HT1080 (cell line): ENCODE results near the gene DSP. TPM values are rescaled to one million over a fixed set of nuclear protein-coding genes. Genes with fewer than 3 reads are reported as not detected.

Experiments
- DNase-seq: peaks from one replicate; pipeline ENCODE4 v3.0.0-alpha.2; 2015; ENCODE audit warnings: low read depth
- total RNA-seq: library from RNA; depleted of rRNA; stranded (reverse); fragments of >200 nt; shearing (Covaris generic); gene quantifications from 2 replicates; pipeline ENCODE4 v1.2.3, GENCODE V29; 2014

The DSP gene
- total RNA-seq, 1 experiment from 2014 or later, result 4.3 TPM

GRCh38 chr6:7534192-7534591 is 7.3 kb upstream of the DSP start:
- no peak for DNase-seq

GRCh38 chr6:7535498-7535897 is 6.0 kb upstream of the DSP start:
- DNase-seq, result peak; percentile 18

- no peak for DNase-seq
These were observed 3.8 kb upstream of the DSP start for GRCh38 chr6:7537565-7538174.

GRCh38 chr6:7538484-7538883 is 3.0 kb upstream of the DSP start:
- DNase-seq, result no peak

DNA sequence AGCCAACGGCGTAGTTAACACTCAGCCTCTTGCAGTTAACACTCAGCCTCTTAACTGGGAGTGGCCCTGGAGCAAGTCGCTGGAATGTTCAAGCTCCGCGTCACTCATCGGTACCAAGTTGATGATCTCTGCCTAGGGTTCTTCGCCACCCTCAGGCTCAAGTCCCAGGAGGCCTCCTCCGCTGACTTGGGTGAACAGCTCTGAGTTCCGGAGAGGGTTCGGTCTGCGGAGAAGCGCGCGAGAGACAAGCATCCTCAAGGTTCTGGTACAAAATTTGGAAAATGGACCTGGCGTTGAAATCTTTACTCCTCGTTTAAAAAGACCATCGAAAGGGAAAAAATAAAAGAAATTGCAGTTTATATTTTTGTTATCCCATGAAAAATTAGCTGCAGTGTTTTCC is 876 bp upstream of the DSP start:
- DNase-seq, result no peak

- DNase-seq, result no peak
These were observed 798 bp downstream of the DSP start for GRCh38 chr6:7542065-7542873.

DNA sequence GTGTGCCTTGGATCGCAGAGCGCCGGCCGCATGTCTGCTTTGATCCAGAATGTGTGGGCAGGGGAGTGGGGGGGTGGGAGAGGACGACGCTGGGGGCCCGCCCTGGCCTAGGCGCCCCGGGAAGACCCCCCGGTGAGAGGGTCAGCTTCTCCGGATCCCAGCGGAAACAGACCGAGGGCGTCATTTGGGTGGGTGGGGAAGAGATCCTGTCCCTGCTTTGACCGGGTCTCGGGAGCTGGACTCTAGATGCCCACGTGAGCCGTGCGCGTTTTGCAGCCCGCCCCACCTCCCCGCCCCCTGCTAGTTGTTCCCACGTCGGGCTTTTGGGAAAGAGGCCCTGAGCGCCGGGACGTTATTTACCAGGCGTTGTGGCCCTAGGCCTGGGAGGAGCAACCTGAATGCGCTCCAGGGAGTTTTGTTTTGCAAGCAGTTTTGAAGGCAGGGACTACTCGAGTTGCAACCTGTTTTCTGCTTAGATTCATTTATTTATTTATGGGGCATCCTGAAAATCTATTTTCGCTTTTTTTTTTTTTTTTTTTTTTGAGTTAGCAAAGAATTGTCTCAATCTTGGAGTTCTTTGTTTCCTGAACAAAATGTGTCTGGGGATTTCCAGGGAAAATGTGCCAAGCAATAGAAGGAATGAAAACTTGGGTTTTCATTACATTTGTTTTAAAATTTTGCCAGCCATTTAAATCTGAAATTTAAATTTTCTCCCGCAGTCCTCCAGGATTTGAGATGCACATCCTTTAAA is 1.6 kb downstream of the DSP start:
- no peak for DNase-seq

- DNase-seq, result no peak
These were observed 2.4 kb downstream of the DSP start for GRCh38 chr6:7543789-7544424.

DNA sequence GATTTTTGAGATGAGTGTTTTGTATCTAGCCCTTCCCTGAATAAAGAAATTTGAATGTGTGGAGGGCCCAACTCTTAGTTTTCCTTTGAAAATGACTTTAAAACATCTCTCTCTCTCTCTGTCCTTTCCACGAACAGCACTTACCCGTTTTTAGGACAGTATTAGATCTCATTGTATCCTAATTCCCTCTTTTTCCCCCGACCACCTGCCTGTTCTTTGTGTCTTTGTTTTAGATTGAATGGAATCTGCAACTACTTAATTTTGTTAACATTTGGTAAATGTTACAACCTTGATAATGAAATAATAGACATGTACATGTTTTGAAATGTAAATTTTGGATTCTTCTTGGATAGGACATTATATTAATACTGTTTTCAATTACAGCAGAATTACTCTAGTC is 3.1 kb downstream of the DSP start:
- DNase-seq, result no peak

GRCh38 chr6:7545316-7546019 is 4.0 kb downstream of the DSP start:
- no peak for DNase-seq

DNA sequence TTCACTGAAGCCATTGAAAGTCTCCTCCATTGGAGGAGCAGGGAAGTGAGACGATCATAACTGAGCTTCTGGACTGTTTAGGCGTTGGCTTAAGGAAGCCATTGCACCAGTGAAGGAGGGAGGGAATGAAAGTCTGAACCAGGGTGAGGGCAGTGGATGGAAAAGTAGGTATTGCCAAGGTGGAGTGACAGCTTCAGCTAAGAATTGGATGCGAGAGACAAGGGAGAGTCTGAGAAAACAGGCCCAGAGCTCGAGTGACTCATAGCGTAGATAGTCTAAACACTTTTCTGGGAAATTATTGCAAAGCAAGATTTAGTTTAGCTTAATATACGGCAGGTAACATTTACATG is 4.5 kb downstream of the DSP start:
- DNase-seq, result no peak

- no peak for DNase-seq
These were observed 4.9 kb downstream of the DSP start for GRCh38 chr6:7546383-7546782.

DNA sequence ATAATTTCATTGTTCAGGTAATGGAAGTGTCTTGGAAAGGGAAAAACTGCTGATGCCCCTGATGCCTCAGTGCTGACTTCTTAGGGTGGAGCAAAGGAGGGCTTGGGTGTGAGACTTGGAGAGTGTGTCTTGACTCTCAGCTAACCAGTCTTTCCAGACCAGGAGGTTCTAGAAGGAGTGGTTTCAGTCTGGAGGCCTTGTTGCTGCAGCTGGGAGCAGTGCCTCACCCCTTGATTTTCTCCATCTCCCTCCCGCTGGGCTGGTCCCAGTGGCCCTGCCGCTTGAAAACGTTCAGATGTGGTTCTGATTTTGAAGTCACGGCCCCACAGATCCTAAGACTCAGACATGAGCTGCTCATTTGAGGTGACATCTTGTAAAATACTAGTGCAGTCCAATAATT is 5.4 kb downstream of the DSP start:
- no peak for DNase-seq

- DNase-seq, result no peak
These were observed 5.8 kb downstream of the DSP start for GRCh38 chr6:7547315-7547714.

GRCh38 chr6:7550433-7550801 is 8.9 kb downstream of the DSP start:
- DNase-seq, result no peak

DNA sequence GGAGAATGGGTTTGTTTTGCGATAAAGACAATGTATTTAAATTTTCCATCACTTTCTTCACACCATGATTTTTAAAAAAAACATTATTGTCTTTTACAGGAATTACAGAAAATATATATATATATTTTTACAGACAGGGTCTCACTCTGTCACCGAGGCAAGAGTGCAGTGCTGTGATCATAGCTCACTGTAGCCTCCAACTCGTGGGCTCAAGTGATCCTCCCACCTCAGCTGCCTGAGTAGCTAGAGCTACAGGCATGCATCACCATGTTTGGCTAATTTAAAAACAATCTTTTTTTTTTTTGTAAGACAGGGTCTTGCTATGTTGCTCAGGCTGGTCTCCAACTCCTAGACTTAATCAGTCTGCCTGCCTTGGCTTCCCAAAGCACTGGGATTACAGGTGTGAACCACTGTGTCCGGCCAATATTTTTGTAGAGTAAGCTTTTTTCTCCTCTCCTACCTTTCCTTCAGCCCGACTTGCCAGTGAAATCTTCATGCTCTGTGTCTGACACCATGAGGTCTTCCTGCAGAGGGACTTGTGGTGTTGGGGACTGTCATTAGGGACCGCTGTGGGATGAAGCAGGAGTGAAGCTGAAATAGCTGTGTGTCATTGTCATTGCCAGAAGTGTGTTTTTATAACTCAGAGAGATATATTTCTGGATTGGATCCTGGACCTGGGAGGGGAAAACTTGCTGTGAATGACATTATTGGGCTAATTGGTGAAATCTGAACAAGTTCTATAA is 13.2 kb downstream of the DSP start:
- DNase-seq, result no peak

DNA sequence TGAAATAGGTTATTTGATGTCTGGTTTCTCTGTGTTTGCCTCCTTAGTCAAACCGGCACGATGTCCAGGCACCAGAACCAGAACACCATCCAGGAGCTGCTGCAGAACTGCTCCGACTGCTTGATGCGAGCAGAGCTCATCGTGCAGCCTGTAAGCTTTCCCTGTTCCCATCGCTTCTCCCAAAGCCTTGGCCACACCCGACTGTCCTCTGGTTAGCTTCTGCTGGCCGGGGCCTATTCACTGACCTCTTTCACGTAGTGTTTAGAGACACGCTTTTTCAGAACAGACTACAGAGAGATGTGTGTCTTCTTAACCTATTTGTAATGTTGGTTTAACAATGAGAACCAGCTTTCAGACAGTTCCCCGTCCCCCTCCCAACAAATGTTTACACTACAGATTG is 14.2 kb downstream of the DSP start:
- DNase-seq, result no peak

- DNase-seq, result no peak
These were observed 15.1 kb downstream of the DSP start for GRCh38 chr6:7556394-7557106.

GRCh38 chr6:7557652-7558051 is 16.2 kb downstream of the DSP start:
- DNase-seq, result no peak

- DNase-seq, result no peak
These were observed 17.3 kb downstream of the DSP start for GRCh38 chr6:7558781-7559180.
